GM12875 (cell line): ENCODE measurements around the gene CADPS2.
"Not testable (repeated sequence)": the region's sequence is repeated elsewhere in the genome, so short reads cannot be mapped to it uniquely, and the experiment has no call there.

Experiments used
- H3K4me3 ChIP-seq: one replicate; pipeline ENCODE4 v1.5.1; 2011; ENCODE audit warnings: low read depth, low read length, control low read depth
- CTCF ChIP-seq: IDR thresholded peaks from 2 replicates; pipeline ENCODE4 v1.5.1; 2011; ENCODE audit warnings: low read depth, mild to moderate bottlenecking, control low read depth, inconsistent platforms, low read length, moderate library complexity, borderline replicate concordance; ENCODE audit not compliant: insufficient read depth

The CADPS2 gene

GRCh38 chr7:122679813-122680212 lies 206.4 kb downstream of the CADPS2 start:
- no peak overlapping the region for H3K4me3 ChIP-seq
- TF ChIP-seq CTCF, result no peak

- not testable (repeated sequence) for H3K4me3 ChIP-seq
These were observed 207.0 kb downstream of the CADPS2 start for GRCh38 chr7:122679269-122679709.

- TF ChIP-seq CTCF, result no peak
- H3K4me3 ChIP-seq, result no peak overlapping the region
These were observed 209.1 kb downstream of the CADPS2 start for GRCh38 chr7:122677149-122677548.

- TF ChIP-seq CTCF, result no peak
- H3K4me3 ChIP-seq, result no peak overlapping the region
These were observed 209.8 kb downstream of the CADPS2 start for GRCh38 chr7:122676466-122676865.

- TF ChIP-seq CTCF, result no peak
These were observed 210.6 kb downstream of the CADPS2 start for GRCh38 chr7:122675621-122676020.

GRCh38 chr7:122675011-122675410 lies 211.2 kb downstream of the CADPS2 start:
- no peak overlapping the region for H3K4me3 ChIP-seq
- TF ChIP-seq CTCF, result no peak

More at GRCh38 chr7:122675621-122676020, 210.6 kb downstream of the CADPS2 start:
- no peak overlapping the region for H3K4me3 ChIP-seq

- TF ChIP-seq CTCF, result no peak
- H3K4me3 ChIP-seq, result no peak overlapping the region
These were observed 211.8 kb downstream of the CADPS2 start for GRCh38 chr7:122674502-122674901.

GRCh38 chr7:122673951-122674350 lies 212.3 kb downstream of the CADPS2 start:
- no peak for TF ChIP-seq CTCF
- H3K4me3 ChIP-seq, result no peak overlapping the region
